ENCODE measurements around the gene KIF5A.

- TF ChIP-seq POLR2A (IDR thresholded peaks at IDR 0.05; ENCODE audit: low read depth, low read length) (no peak), POLR2AphosphoS5 (IDR thresholded peaks at IDR 0.05; ENCODE audit: low read depth, low read length) (no peak), TAF1 (IDR thresholded peaks at IDR 0.05; ENCODE audit: borderline replicate concordance, low read depth, low read length) (no peak)
Measured at GRCh38 chr12:57625261-57626032, 75.6 kb downstream of the KIF5A start.

Data from GM12892 (cell line).